Hematopoietic multipotent progenitor cell treated with erythropoietin and hydrocortisone succinate and interleukin-3 and kit ligand, for 17 days (in vitro differentiated cells): ENCODE results near the gene JMY.

Experiments
- DNase-seq: peaks from one replicate; pipeline ENCODE4 v3.0.0-alpha.2; 2015; ENCODE audit warnings: low spot score

Gene JMY

DNA sequence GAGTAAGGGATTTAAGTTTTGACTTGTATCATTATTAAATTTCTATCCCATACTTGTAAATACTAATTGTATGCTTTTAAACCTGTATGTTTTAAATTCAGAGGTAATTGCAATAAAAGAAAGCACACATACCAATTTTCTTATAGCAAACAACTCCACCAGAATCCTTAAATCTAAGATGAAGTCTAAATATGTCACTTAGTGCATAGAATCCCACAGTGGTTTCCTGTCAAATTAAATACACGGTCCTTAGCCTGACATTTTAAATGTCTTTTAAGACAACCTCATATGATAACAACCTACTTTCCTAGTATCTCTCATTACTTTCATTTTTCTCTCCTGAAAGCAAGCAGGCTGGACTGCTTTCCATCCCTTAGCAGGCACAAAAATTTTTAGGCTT, 52.0 kb downstream of the JMY start:
- no peak for DNase-seq

DNA sequence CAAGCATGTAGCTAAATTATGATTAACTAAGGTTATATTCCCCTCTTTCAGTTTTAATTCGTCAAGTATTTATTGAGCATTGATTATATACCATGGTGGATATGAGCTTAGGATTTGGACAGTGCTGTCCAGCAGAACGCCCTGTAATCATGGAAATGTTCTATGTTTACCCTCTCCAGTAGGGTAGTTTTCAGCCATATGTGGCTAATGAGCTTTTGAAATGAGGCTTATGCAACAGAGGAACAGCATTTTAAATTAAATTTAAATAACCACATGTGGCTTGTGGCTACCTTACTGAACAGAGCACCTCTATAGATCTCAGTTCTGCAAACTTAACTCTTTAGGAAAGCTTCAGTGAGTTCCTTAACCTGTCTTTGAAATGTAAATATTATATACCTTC, 59.1 kb downstream of the JMY start:
- no peak for DNase-seq

DNA sequence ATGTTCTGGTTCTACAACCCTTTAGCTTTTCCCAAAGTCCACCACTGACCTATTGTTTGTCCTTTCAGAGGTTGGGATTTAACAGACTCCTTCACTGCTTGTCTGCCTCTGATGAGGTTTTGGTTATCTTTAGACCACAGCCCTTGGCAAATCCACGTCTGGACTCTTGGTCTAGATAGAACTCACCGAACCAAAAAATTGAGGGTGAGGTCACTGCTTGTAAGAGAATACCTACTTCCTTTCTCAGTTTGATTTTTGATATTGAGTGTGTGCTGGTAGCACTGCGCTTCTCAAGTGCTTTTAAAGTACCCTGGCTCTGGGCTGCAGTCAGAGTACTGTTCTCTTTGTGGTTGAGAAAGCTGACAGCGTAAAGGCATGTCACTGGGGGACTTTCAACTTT, 61.7 kb downstream of the JMY start:
- DNase-seq, result no peak

DNA sequence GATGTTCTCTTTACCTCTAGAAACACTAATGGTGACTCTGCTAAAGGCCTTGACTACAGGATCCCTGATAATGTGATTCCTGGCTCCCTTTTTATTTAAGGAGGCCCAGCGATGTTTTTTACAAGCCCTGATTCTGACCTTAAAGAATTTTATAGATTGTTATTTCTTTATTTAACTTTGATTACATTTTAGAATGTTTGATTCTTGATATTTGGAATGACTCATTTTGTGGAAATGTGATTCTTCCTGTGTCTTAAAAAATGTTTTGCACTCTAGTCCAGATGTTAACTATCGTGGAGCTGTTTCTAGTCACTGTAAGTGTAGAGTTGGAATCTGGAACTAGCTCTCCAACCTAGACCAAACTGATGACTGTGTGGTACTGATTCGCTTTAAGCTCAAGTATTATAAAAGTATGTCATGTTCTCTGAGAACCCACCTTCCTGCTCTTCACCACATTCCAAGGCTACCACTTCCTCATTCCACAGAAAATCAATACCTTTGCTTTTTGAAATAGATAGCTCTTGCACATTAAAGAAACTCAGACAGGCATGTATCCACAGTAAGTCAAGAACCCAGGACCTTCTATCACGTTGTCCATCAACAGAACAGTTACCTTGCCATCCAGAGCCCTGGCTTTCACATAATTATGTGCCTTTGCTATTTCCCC, 65.2 kb downstream of the JMY start:
- no peak for DNase-seq

DNA sequence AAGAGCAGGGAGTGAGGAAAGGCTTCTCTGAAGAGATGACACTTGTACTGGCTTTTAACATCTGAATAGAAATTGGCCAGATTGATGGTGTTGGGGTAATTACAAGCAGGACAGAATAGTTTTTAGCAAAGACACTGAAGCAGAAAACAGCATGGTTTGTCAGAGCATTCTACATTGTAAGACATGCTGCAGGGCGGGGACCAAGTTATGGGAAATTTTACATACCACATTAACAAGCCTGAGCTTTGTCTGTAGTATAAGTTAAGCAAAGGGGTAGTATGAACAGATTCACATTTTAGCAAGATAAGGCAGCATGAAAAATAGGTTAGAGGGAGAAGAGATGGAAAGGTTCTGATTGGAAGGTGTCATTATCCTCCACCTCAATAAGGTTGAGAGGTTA, 66.5 kb downstream of the JMY start:
- DNase-seq, result no peak

DNA sequence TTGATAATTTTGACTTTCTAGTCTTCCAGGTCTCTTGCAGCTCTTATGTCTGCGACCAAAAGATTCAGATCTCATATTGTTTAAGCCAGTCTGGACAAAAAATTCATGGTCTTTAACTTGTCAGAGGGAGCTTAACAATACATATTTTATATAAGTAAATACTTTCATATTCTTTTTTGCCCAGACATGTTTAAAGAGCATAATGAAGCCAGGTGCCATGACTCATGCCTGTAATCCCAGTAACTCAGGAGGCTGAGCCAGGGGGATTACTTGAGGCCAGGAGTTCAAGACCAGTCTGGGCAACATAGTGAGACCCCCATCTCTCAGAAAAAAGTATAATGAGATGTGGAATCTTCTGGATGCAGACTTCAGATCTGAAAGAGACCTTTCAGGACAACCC, 69.8 kb downstream of the JMY start:
- no peak for DNase-seq

DNA sequence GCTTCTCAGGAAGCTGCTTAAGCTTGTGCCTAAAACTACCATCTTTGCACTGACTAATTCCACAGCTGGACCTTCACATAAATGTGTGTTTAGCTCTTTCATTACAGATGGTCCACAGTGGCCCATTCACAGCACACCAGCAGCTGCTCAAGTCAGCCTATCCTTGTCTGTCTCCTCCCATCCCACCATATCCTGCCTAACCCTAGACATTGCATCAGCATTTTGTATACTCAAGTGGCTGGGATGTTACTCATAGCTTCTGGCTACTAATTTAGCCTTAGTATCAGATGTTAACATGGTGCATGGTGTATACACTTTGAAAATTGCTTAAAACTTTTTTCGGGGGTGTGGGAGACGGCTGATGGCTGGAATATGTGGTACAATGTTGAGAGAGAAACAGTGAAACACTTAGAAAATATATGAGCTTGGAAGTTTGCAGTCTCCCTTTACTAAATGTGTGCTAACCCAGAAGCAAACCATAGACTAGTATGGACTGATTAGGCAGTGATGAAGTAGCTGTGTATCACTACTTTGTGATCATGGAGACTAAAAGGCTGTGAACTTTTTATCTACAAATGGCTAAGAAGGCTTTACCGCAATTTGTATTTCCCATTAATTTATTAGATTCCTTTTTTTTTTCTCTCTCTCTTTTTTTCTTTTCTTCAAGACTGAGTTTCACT, 83.1 kb downstream of the JMY start:
- no peak for DNase-seq

DNA sequence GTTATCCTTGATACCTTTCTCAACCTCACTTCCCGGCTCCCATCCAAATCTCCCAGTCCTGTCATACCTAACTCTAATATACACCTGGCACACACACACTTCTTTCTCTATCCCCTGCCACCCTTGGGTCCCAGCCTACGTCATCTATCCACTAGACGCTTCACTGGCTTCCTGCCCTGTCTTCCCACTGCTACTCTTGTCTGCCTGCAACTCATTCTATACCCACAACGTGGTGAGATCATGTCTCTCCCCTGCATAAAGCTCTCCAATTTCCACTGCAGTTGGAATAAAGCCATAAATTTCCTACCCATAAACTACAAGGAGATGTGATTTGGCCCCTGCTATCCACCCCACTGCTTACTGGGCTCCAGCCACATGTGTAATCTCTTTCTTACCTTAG, 93.5 kb downstream of the JMY start:
- no peak for DNase-seq

DNA sequence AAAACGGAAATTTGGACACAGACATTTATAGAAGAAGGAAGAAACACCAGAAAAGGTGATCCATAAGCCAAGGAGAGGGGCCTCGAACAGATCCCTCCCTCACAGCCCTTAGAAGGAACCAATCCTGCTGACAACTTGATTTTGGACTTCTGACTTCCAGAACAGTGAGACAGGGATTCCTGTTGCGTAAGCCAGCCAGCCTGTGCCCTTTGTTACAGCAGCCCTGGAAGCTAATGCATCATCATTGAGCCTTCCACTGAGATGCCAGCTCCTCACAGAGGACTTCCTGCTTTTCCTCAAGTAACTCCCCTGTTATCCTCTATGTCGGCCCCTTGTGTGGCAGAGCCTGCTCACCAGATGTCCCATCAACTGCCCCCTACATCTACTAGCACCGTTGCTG, 94.1 kb downstream of the JMY start:
- no peak for DNase-seq

DNA sequence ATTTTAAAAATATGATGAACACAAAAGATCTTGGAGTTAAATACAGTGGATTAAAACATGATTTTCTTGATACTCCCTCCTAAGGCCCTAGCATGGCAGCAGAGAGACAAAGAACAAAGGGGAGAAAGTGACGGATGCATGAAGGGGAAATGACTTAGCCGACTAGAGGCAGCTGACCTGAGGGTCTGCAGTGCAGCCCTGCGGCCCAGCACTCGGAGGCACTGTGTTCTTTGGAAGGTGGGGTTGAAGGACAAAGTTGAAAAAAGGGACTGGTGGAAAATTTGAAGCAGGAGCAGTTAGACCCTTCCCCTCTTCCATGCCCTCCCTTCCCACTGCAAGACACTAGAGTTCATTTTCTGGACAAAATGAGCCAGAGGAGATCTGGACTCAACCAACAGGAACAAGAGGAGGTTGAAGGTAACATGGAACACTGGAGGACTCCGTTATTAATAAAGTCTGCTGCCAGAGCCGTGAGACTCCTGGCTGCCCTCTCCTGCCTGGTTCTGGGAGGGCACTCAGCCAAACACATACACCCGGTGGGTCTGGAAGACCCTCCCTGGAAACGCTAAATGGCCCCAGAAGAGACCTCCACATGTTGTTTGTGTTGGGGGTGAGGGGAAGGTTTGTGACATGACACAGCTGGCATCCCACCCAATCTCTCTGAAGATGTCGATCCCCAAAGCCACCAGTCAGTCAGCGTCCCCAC, 98.1 kb downstream of the JMY start:
- no peak for DNase-seq

DNA sequence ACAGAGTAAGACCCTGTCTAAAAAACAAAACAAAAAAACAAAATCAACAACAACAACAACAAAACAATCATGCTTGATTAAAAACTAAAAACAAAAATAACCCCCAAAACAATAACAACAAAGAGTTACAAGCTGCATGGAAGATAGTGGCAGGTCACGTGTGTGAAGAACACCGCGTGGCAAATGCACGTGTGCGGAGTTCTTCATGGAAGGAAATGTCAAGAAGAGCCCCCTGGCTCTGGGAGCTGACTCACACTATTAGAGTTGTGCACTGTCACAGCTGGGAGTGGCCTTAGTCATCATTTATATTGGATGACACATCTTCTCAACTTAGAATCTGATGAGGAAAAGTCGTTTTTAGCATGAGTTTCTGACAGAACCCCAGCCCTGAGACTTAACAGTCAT, 110.5 kb downstream of the JMY start:
- peak; percentile 38 for DNase-seq

DNA sequence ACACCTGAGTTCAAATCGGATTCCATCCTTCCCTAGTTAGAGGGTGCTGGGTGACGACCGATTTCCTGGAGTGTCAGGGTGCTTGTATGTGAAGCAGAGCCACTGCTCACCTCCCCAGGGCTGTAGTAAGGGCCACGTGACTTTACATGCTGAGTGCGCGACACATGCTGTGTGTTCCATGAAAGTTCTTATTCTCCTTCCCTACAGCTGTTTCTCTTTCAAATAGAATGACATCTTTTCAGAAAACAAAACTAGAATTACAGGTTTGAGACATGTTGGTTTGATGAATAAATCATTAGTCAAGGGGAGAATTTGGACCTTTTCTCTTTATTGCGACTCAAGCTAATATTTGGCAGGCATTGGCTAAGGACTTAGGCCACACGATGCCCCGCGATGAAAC, 113.1 kb downstream of the JMY start:
- no peak for DNase-seq

DNA sequence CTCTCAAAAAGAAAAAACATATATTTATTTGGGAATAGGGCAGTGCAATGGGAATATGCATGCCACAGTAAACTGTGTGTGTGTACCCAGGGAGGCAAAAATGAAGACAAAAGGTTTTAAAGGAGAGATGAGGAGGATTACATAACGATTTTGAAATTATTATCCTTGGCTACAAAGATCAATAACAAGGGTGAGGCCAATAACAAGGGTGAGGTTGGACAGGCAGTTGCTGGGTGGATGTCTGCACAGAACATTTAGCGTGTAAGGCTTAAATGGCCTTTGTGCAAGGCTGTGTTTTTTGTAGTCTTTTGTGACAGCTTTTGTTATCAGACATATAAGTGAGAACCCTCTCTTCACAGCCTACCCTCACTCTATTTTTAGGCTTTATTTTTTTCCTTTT, 114.0 kb downstream of the JMY start:
- DNase-seq, result no peak

DNA sequence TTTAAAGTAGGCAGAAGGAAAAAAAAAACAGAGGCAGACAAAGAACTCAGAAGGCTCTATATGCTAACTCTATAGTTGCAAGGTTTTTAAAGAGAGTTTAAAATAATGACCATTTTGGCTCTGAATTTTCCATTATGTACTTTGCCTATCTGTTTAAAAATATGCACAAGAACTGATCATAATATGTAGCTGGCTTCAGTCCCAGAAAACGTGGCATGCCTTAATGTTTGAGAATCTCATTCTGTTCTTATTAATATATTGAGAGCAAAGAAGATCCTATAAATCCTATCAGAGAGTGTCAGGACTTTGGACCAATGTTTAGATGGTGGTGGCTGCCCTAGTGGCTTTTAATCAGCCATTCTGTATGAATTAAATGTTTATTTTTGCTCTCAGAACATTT, 121.5 kb downstream of the JMY start:
- no peak for DNase-seq
